Left ventricle myocardium inferior (tissue), 1 donor: ENCODE measurements around the gene BFSP2. TPM values are rescaled to one million over a fixed set of nuclear protein-coding genes. Genes with fewer than 3 reads are reported as not detected.

ENCODE experiments used
- total RNA-seq: library from RNA; stranded (reverse); fragmentation: NEBNext Ultra II Directional; extraction: Animal tissue kit (Norgen Biotek cat#: 25700); gene quantifications from one replicate; pipeline ENCODE4 v1.2.1, GENCODE V29; 2021
- donor health status: DM: no; HTN: yes; CAD: no; lungs with severe emphysema.

BFSP2 gene
- total RNA-seq, 1 donor from 2014 or later, result not detected

Other genes with a start within 250 kb of the BFSP2 start
- 134 TPM for gene CDV3, start 173.6 kb downstream of the BFSP2 start, total RNA-seq